ENCODE data around the gene TCF7L1. TPM values are rescaled to one million over a fixed set of nuclear protein-coding genes. Genes with fewer than 3 reads are reported as not detected.

TCF7L1 gene
- total RNA-seq, 1 donor from 2014 or later = 1.3 TPM

GRCh38 chr2:85159589-85159988 is 26.4 kb downstream of the TCF7L1 start:
- H3K27me3 ChIP-seq (ENCODE audit: control insufficient read depth, insufficient read depth, low read length) = no peaks in the 10 kb centered on the region
- FAIRE-seq (no peak), DNase-seq (ENCODE audit: low read depth) (no peak)
- TF ChIP-seq, protein P1, sequence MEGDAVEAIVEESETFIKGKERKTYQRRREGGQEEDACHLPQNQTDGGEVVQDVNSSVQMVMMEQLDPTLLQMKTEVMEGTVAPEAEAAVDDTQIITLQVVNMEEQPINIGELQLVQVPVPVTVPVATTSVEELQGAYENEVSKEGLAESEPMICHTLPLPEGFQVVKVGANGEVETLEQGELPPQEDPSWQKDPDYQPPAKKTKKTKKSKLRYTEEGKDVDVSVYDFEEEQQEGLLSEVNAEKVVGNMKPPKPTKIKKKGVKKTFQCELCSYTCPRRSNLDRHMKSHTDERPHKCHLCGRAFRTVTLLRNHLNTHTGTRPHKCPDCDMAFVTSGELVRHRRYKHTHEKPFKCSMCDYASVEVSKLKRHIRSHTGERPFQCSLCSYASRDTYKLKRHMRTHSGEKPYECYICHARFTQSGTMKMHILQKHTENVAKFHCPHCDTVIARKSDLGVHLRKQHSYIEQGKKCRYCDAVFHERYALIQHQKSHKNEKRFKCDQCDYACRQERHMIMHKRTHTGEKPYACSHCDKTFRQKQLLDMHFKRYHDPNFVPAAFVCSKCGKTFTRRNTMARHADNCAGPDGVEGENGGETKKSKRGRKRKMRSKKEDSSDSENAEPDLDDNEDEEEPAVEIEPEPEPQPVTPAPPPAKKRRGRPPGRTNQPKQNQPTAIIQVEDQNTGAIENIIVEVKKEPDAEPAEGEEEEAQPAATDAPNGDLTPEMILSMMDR (IDR thresholded peaks at IDR 0.05; ENCODE audit: insufficient read depth, low read length, severe bottlenecking) = no peak
- no peaks in the 10 kb centered on the region for H3K36me3 ChIP-seq (ENCODE audit: control insufficient read depth, insufficient read depth, low read length)
- no peak overlapping the region for H3K4me3 ChIP-seq (ENCODE audit: low read depth, low read length)

- no peak for DNase-seq (ENCODE audit: low read depth)
- FAIRE-seq = no peak
- no peaks in the 10 kb centered on the region for H3K27me3 ChIP-seq (ENCODE audit: control insufficient read depth, insufficient read depth, low read length)
- TF ChIP-seq, protein P1 (IDR thresholded peaks at IDR 0.05; ENCODE audit: insufficient read depth, low read length, severe bottlenecking) = no peak
- no peaks in the 10 kb centered on the region for H3K36me3 ChIP-seq (ENCODE audit: control insufficient read depth, insufficient read depth, low read length)
- H3K4me3 ChIP-seq (ENCODE audit: low read depth, low read length) = no peak overlapping the region
Observed at GRCh38 chr2:85160966-85161960, 28.1 kb downstream of the TCF7L1 start.

DNA sequence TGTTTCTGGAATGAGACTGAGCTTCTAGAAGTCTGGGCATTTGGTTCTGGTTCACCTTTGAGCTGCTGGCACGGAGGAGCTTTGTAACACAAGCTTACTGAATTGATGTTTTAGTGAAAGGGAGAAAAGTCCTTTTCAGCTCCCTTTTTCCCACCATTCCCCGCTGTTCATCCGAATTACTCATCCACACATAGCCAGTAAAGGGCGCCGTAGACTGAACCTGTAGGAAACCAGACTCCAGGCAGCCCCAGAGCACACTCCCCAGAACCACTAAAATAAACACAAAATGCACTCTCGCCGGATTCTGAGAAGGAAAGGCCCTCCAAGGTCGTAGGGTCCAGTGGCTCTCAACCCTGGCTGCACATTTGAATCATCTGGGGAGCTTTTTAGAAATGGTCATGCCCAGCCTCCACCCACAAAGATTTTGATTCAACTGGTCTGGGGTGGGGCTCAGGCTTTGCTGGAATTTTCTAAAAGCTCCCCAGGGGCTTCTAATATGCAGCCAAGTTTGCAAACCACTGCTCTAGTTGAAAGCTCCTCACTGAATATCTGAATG is 29.6 kb downstream of the TCF7L1 start:
- DNase-seq (ENCODE audit: low read depth) = no peak
- H3K36me3 ChIP-seq (ENCODE audit: control insufficient read depth, insufficient read depth, low read length) = no peaks in the 10 kb centered on the region
- H3K27me3 ChIP-seq (ENCODE audit: control insufficient read depth, insufficient read depth, low read length) = no peaks in the 10 kb centered on the region
- TF ChIP-seq, protein P1 (IDR thresholded peaks at IDR 0.05; ENCODE audit: insufficient read depth, low read length, severe bottlenecking) = no peak
- H3K4me3 ChIP-seq (ENCODE audit: low read depth, low read length) = no peak overlapping the region
- no peak for FAIRE-seq

- DNase-seq (ENCODE audit: low read depth) (no peak), FAIRE-seq (no peak)
- TF ChIP-seq, protein P1 (IDR thresholded peaks at IDR 0.05; ENCODE audit: insufficient read depth, low read length, severe bottlenecking) = no peak
- Histone ChIP-seq H3K27me3 (ENCODE audit: control insufficient read depth, insufficient read depth, low read length) (no peaks in the 10 kb centered on the region), H3K4me3 (ENCODE audit: low read depth, low read length) (no peak overlapping the region), H3K36me3 (ENCODE audit: control insufficient read depth, insufficient read depth, low read length) (no peaks in the 10 kb centered on the region)
Observed at GRCh38 chr2:85163675-85164074, 30.5 kb downstream of the TCF7L1 start.

DNA sequence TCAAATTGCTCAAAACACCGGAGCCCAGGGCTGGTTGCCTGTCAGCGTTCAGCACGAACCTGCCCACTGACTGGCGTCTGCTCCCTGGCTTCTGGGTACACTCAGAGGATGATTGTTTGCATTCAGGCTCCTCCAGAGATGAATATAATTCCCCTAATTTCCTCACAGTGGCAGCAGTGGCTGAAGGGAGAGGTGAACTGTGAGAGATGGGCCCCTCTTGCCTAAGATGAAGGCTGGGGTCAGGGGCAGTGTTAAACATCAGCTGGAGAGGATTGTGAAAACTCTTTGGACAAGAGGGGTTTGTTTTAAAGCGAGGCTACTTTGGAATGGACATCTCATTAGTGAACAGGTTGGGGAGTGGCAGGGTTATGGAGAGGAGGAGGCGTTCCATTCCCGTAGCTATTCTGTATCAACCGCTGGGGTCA is 31.0 kb downstream of the TCF7L1 start:
- no peak for FAIRE-seq
- TF ChIP-seq, protein P1 (IDR thresholded peaks at IDR 0.05; ENCODE audit: insufficient read depth, low read length, severe bottlenecking) = no peak
- H3K36me3 ChIP-seq (ENCODE audit: control insufficient read depth, insufficient read depth, low read length) = no peaks in the 10 kb centered on the region
- H3K4me3 ChIP-seq (ENCODE audit: low read depth, low read length) = no peak overlapping the region
- H3K27me3 ChIP-seq (ENCODE audit: control insufficient read depth, insufficient read depth, low read length) = no peaks in the 10 kb centered on the region
- DNase-seq (ENCODE audit: low read depth) = no peak
